AG10803 (cell line): ENCODE measurements around the gene MANBA.

Experiments
- DNase-seq: peaks from one replicate; pipeline ENCODE4 v3.0.0; 2010; ENCODE audit warnings: low read depth
- H3K4me3 ChIP-seq: 2 replicates; pipeline ENCODE4 v1.5.1; 2011; ENCODE audit warnings: mild to moderate bottlenecking, low read length, control low read depth
- CTCF ChIP-seq: conservative IDR thresholded peaks from 2 replicates; pipeline ENCODE4 v1.5.1; 2011; ENCODE audit warnings: mild to moderate bottlenecking, low read length, control low read depth, inconsistent platforms

Gene MANBA

GRCh38 chr4:102792361-102792936 is 31.7 kb upstream of the MANBA start:
- no peak for DNase-seq
- TF ChIP-seq CTCF, result no peak
- H3K4me3 ChIP-seq, result no peak overlapping the region

DNA sequence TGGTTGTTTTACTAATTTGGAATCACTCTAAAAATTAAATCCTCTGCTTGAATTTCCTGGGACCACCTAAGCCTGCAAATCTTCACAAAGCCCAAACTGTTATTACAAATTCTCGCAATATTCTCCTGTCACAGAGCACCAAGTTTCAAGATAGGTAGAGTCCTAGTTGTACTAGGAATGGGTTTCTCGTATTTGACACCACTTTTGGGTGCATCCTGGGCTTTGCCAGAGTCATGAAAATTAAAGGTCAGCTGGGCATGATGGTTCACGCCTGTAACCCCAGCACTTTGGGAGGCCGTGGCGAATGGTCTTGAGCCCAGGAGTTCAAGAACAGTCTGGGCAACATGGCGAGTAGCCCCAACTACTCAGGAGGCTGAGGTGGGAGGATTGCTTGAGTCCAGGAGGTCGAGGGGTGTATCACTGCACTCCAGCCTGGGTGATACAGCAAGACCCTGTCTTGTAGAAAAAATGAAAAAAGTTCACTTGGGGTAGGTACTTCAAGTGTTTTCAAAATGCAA is 30.6 kb upstream of the MANBA start:
- TF ChIP-seq CTCF, result no peak
- no peak for DNase-seq
- no peak overlapping the region for H3K4me3 ChIP-seq

DNA sequence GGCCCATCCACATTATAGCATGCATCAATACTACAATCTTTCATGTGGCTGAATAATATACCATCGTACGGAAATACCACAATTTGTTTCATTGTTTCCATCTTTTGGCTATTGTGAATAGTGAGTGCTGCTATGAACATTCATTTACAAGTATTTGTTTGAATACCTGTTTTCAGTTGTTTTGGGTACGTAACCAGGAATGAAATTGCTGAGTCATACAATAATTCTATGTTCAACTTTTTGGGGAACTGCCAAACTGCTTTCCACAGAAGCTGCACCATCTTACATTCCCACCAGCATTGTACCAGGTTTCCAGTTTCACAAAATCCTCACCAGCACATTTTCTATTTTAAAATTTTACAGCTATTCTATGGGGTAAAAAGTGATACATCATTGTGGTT is 28.5 kb upstream of the MANBA start:
- TF ChIP-seq CTCF, result no peak
- no peak overlapping the region for H3K4me3 ChIP-seq
- DNase-seq, result peak; percentile 65

DNA sequence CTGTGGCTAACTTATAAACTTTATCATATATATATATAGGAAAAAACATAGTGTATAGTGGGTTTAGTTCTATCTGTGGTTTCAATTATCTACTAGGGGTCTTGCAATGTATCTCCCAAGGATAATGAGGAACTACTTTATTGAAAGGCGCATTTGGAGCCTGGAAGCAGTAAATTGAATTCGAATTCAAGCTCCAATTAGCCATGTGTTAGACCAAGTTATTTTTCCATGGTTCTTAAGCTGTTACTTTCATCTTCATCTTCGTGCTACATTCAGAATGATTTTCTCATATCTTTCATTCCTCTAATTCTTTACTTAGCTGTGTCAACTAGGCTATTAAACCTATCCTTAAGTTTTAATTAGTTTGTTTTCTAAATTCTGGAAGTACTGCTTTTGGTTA is 27.2 kb upstream of the MANBA start:
- TF ChIP-seq CTCF, result no peak
- no peak for DNase-seq
- no peak overlapping the region for H3K4me3 ChIP-seq

- peak; percentile 70 for DNase-seq
- H3K4me3 ChIP-seq, result no peak overlapping the region
- TF ChIP-seq CTCF, result no peak
Measured at GRCh38 chr4:102787096-102787881, 26.5 kb upstream of the MANBA start.

- no peak for DNase-seq
- no peak for TF ChIP-seq CTCF
Measured at GRCh38 chr4:102786279-102786678, 25.5 kb upstream of the MANBA start.

GRCh38 chr4:102783006-102783405 is 22.2 kb upstream of the MANBA start:
- H3K4me3 ChIP-seq, result no peak overlapping the region
- TF ChIP-seq CTCF, result no peak
- peak; percentile 29 for DNase-seq

More at GRCh38 chr4:102786279-102786678, 25.5 kb upstream of the MANBA start:
- no peak overlapping the region for H3K4me3 ChIP-seq
